C4-2B (cell line): ENCODE results near the gene RAP1GAP.

ENCODE experiments used
- CTCF ChIP-seq: fragments of 450-650 bp; conservative IDR thresholded peaks from 2 replicates; pipeline ENCODE4 v1.5.1; 2017; ENCODE audit warnings: mild to moderate bottlenecking
- ZFX ChIP-seq: fragments of 450-650 bp; IDR thresholded peaks from 2 replicates; pipeline ENCODE4 v1.6.1; 2017

GRCh38 chr1:21652101-21652936, 16.8 kb downstream of the RAP1GAP start:
- TF ChIP-seq CTCF (no peak), ZFX (no peak)
